Ishikawa (cell line): ENCODE measurements around the gene BTBD8.

Source experiments
- CREB1 ChIP-seq: IDR thresholded peaks from 2 replicates; pipeline ENCODE4 v1.6.1; 2012; ENCODE audit warnings: low read depth
- NFIC ChIP-seq: IDR thresholded peaks from 2 replicates; pipeline ENCODE4 v1.6.1; 2012
- RAD21 ChIP-seq: IDR thresholded peaks from 2 replicates; pipeline ENCODE4 v1.6.1; 2012; ENCODE audit warnings: low read depth
- TF ChIP-seq, protein P1 (sequence below): IDR thresholded peaks from 2 replicates; pipeline ENCODE4 v1.6.1; 2012

DNA sequence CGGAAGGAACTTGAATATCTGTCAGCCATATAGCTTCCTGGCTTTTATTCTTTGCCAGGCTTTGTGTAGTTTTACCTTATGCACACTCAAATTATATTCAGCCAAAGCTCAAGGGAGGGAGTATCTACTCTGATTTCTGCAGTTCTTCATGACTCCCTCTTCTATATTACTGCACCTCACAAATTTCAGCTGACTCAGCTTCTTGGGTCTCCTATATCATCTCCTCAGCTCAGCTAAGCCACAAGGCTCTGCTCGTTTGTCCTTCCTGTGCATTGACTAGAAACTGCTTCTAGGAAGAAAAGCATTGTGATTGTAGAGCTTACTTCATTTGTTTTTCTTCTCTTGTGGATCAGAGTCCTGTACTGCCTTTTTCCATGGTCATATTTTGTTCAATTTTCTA lies 37.4 kb downstream of the BTBD8 start:
- TF ChIP-seq RAD21 (no peak), NFIC (no peak), CREB1 (no peak)
- TF ChIP-seq, protein P1, sequence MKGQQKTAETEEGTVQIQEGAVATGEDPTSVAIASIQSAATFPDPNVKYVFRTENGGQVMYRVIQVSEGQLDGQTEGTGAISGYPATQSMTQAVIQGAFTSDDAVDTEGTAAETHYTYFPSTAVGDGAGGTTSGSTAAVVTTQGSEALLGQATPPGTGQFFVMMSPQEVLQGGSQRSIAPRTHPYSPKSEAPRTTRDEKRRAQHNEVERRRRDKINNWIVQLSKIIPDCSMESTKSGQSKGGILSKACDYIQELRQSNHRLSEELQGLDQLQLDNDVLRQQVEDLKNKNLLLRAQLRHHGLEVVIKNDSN: no peak
